NT2/D1 (cell line): Measurements from ENCODE around the gene PCNT.

Source experiments
- DNase-seq: peaks from one replicate; pipeline ENCODE4 v3.0.0-alpha.2; 2011; ENCODE audit warnings: low read depth, low spot score
- H3K27me3 ChIP-seq: 2 replicates; pipeline ENCODE4 v1.6.0; 2011; ENCODE audit warnings: mild to moderate bottlenecking; ENCODE audit not compliant: insufficient read length, insufficient read depth
- H3K36me3 ChIP-seq: 2 replicates; pipeline ENCODE4 v1.6.1; 2011; ENCODE audit warnings: mild to moderate bottlenecking, low read length, mixed read lengths; ENCODE audit not compliant: insufficient read depth, insufficient read length
- H3K4me1 ChIP-seq: 2 replicates; pipeline ENCODE4 v1.5.1; 2011; ENCODE audit not compliant: insufficient read depth, insufficient read length
- H3K4me3 ChIP-seq: 2 replicates; pipeline ENCODE4 v1.5.1; 2011; ENCODE audit warnings: low read depth; ENCODE audit not compliant: insufficient read length
- H3K9ac ChIP-seq: 2 replicates; pipeline ENCODE4 v1.6.0; 2011; ENCODE audit warnings: low read depth; ENCODE audit not compliant: insufficient read length
- H3K9me3 ChIP-seq: 2 replicates; pipeline ENCODE4 v1.5.1; 2011; ENCODE audit warnings: mild to moderate bottlenecking, low read length; ENCODE audit not compliant: insufficient read depth
- SUZ12 ChIP-seq: IDR thresholded peaks from 2 replicates; pipeline ENCODE4 v1.6.1; 2011; ENCODE audit not compliant: insufficient read length, insufficient read depth; ENCODE audit errors: extremely low read depth
- YY1 ChIP-seq: IDR thresholded peaks from 2 replicates; pipeline ENCODE4 v1.6.1; 2011; ENCODE audit not compliant: insufficient read length, insufficient read depth
- ZNF274 ChIP-seq: IDR thresholded peaks from 2 replicates; pipeline ENCODE4 v1.6.1; 2011; ENCODE audit warnings: mild to moderate bottlenecking, low read depth, low read length

PCNT gene

GRCh38 chr21:46350571-46350970, 26.6 kb downstream of the PCNT start:
- H3K4me3 ChIP-seq = no peak overlapping the region
- no peaks in the 10 kb centered on the region for H3K27me3 ChIP-seq
- peaks cover 100% of the 10 kb centered on the region for H3K36me3 ChIP-seq
- TF ChIP-seq ZNF274 = no peak
- TF ChIP-seq YY1 = no peak
- no peak for TF ChIP-seq SUZ12
- no peaks in the 10 kb centered on the region for H3K9me3 ChIP-seq
- no peak overlapping the region for H3K9ac ChIP-seq
- H3K4me1 ChIP-seq = no peaks in the 10 kb centered on the region
- no peak for DNase-seq

DNA sequence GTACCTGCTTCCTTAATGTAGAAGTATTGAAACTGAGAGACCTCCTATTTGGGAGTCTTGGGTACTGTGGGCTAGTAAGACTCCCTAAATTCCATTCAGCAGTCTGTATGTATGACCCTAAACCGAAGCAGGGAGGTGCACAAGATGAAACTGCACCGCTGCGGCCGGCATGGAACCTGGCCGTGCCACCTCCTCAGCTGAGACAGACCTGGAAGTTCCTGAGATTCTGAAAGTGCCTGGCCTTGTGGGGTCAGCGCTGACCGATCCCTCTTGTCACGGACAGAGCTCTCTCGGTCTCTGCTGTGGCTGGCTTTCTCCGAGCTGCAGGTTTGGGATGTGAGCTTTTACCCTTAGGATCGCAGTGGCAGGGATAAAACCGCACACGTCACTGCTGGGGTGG, 27.0 kb downstream of the PCNT start:
- Histone ChIP-seq H3K9me3 (no peaks in the 10 kb centered on the region), H3K4me1 (no peaks in the 10 kb centered on the region), H3K27me3 (no peaks in the 10 kb centered on the region), H3K36me3 (peaks cover 100% of the 10 kb centered on the region), H3K4me3 (no peak overlapping the region), H3K9ac (no peak overlapping the region)
- no peak for DNase-seq
- TF ChIP-seq YY1 = no peak
- no peak for TF ChIP-seq SUZ12
- TF ChIP-seq ZNF274 = no peak

GRCh38 chr21:46351476-46352163, 27.7 kb downstream of the PCNT start:
- H3K36me3 ChIP-seq = peaks cover 100% of the 10 kb centered on the region

DNA sequence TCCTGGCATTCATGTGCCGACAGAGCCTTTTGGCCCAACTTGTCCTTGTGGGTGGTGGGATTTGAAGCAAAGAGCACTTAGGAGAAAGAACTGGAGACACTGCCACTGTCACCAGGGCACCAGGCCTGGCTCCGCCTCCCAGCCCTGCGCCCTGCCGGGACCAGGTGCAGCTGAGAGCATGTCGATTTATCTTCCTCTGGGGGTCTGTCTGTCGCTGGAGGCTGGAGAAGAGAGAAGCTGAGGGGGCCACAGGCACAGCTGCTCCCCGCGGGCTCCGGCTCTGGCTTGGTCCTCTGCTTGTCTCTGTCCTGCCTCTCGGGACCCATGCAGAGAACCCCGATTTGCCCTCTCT, 28.2 kb downstream of the PCNT start:
- TF ChIP-seq YY1 (no peak), SUZ12 (no peak), ZNF274 (no peak)
- no peak overlapping the region for H3K4me3 ChIP-seq
- no peak overlapping the region for H3K9ac ChIP-seq
- no peaks in the 10 kb centered on the region for H3K9me3 ChIP-seq
- no peaks in the 10 kb centered on the region for H3K27me3 ChIP-seq
- H3K36me3 ChIP-seq = peaks cover 100% of the 10 kb centered on the region
- no peak for DNase-seq
- no peaks in the 10 kb centered on the region for H3K4me1 ChIP-seq

More at GRCh38 chr21:46351476-46352163, 27.7 kb downstream of the PCNT start:
- no peaks in the 10 kb centered on the region for H3K9me3 ChIP-seq
- no peaks in the 10 kb centered on the region for H3K27me3 ChIP-seq
- H3K9ac ChIP-seq = no peak overlapping the region
- H3K4me3 ChIP-seq = no peak overlapping the region
- no peaks in the 10 kb centered on the region for H3K4me1 ChIP-seq
- TF ChIP-seq YY1 (no peak), SUZ12 (no peak), ZNF274 (no peak)
- no peak for DNase-seq

DNA sequence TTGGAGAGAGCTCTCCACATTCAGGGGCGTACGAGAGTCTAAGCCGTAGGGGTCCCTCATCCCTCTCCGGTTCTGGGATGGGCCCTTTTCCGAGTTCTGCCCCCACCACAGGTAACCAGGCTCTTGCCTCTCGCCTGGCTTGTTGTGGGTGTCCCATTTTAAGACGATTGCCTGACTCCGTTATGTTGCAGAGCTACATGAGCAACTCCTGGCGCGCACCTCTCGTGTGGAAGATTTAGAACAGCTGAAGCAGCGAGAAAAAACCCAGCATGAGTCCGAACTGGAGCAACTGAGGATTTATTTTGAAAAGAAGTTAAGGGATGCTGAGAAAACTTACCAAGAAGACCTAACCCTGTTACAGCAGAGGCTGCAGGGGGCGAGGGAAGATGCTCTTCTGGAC, 29.0 kb downstream of the PCNT start:
- H3K4me1 ChIP-seq = no peaks in the 10 kb centered on the region
- no peak overlapping the region for H3K4me3 ChIP-seq
- H3K9ac ChIP-seq = no peak overlapping the region
- H3K27me3 ChIP-seq = no peaks in the 10 kb centered on the region
- TF ChIP-seq YY1 = no peak
- no peak for TF ChIP-seq ZNF274
- TF ChIP-seq SUZ12 = no peak
- DNase-seq = no peak
- H3K36me3 ChIP-seq = peaks cover 100% of the 10 kb centered on the region
- no peaks in the 10 kb centered on the region for H3K9me3 ChIP-seq

GRCh38 chr21:46354046-46354445, 30.1 kb downstream of the PCNT start:
- Histone ChIP-seq H3K36me3 (peaks cover 96% of the 10 kb centered on the region), H3K9ac (no peak overlapping the region), H3K27me3 (no peaks in the 10 kb centered on the region), H3K9me3 (no peaks in the 10 kb centered on the region), H3K4me1 (no peaks in the 10 kb centered on the region), H3K4me3 (no peak overlapping the region)
- DNase-seq = no peak
- no peak for TF ChIP-seq ZNF274

- no peak for TF ChIP-seq SUZ12
- TF ChIP-seq ZNF274 = no peak
- Histone ChIP-seq H3K36me3 (peaks cover 96% of the 10 kb centered on the region), H3K4me3 (no peak overlapping the region), H3K9me3 (no peaks in the 10 kb centered on the region), H3K27me3 (no peaks in the 10 kb centered on the region), H3K4me1 (no peaks in the 10 kb centered on the region), H3K9ac (no peak overlapping the region)
- no peak for DNase-seq
Measured at GRCh38 chr21:46354518-46354917, 30.6 kb downstream of the PCNT start.
